ENCODE measurements around the gene APMAP.

The APMAP gene

GRCh38 chr20:24917056-24917455 lies 75.5 kb downstream of the APMAP start:
- H3K4me3 ChIP-seq (ENCODE audit: low read depth, low read length) = no peak overlapping the region
- TF ChIP-seq CTCF (IDR thresholded peaks at IDR 0.05; ENCODE audit: control insufficient read depth, extremely low read depth, insufficient read depth) = no peak
- DNase-seq (ENCODE audit: low read depth) = no peak

GRCh38 chr20:24916412-24916811 lies 76.1 kb downstream of the APMAP start:
- no peak for TF ChIP-seq CTCF (IDR thresholded peaks at IDR 0.05; ENCODE audit: control insufficient read depth, extremely low read depth, insufficient read depth)
- no peak overlapping the region for H3K4me3 ChIP-seq (ENCODE audit: low read depth, low read length)
- no peak for DNase-seq (ENCODE audit: low read depth)

DNA sequence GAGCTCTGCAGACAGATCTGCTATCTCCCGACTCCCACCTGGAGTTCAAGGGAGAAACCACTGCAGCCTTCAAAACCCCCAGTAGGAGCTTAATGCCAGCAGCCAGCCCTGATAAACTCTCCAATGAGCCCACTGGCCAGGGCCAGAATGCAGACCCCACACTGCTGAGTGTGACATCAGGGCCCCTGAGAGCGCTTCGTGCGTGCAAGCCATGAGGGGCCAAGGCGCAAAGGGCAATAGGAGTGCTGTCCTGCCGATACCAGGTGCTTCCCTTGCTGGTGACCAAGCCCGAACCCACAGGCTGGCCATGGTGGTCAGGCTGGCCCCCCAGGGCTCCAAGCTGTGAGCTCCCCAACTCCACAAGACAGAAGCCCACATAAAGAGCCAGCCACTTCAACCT lies 76.7 kb downstream of the APMAP start:
- no peak for DNase-seq (ENCODE audit: low read depth)
- no peak overlapping the region for H3K4me3 ChIP-seq (ENCODE audit: low read depth, low read length)
- TF ChIP-seq CTCF (IDR thresholded peaks at IDR 0.05; ENCODE audit: control insufficient read depth, extremely low read depth, insufficient read depth) = no peak

GRCh38 chr20:24915440-24915839 lies 77.1 kb downstream of the APMAP start:
- no peak for DNase-seq (ENCODE audit: low read depth)
- no peak overlapping the region for H3K4me3 ChIP-seq (ENCODE audit: low read depth, low read length)
- no peak for TF ChIP-seq CTCF (IDR thresholded peaks at IDR 0.05; ENCODE audit: control insufficient read depth, extremely low read depth, insufficient read depth)

DNA sequence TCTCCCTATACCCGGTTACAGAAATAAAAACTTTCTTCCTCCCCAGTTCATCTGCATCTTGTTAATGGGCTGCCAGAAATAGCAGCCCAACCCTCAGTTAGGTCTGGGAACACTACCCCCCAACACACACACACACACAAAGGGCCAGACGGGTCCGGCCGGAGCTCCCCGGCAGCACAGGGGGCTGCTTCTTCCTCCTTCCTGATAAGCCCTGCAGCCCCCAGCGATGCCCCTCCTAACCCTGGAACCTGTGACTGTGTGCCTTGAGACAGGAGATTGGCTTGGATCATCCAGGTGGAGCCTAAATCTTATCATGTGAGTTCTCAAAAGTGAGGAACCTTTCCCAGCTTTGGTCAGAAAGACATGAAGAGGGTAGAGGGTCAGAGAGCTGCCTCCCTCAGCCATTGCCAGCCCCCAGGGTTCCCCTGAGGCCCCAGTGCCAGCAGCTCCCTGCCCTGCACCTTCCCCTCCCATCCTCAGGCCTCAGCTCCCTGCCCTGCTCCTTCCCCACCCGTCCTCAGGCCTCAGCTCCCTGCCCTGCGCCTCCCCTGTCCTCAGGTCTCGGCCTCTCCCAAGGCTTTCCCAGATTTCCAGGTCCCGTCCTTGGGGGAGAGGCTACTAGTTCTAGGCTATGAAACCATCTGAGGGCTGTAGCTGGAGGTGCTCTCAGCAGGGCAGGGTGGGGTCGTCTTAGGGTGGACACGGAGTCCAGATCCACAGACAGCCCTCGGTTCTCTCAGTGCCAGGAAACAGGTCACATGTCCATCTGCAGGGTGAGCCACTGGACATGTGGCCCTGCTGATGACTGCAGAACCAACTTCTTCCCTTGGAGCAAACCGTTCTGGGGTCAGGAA lies 77.9 kb downstream of the APMAP start:
- no peak for TF ChIP-seq CTCF (IDR thresholded peaks at IDR 0.05; ENCODE audit: control insufficient read depth, extremely low read depth, insufficient read depth)
- H3K4me3 ChIP-seq (ENCODE audit: low read depth, low read length) = no peak overlapping the region
- DNase-seq (ENCODE audit: low read depth) = no peak

DNA sequence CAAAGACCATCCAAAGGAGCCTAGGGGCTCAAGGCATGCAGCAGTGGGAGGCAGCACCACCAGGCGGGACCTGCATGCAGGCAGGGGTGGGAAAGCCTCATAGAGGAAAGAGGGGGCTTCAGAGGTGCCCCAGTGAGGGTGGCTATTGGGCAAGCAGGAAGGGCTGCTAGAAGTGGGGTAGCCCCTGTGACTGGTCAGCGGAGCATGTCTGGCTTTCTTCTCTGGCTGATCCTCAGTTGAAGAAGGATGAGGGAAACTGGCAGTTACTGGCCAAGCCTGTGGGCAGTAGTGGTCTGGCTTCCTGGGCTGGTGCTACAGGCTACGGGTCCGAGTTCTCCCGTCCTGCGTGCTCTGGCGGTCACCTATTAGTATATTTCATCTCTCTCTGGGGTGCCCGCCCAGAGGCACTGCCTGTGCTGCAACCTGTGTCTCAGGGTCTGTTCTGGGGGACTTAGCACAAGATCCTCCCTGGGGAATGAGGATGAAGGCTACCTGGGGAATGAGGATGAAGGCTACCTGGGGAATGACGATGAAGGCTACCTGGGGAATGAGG lies 79.4 kb downstream of the APMAP start:
- TF ChIP-seq CTCF (IDR thresholded peaks at IDR 0.05; ENCODE audit: control insufficient read depth, extremely low read depth, insufficient read depth) = no peak
- no peak overlapping the region for H3K4me3 ChIP-seq (ENCODE audit: low read depth, low read length)
- no peak for DNase-seq (ENCODE audit: low read depth)

Data from LNCaP clone FGC (cell line).